ENCODE data around the gene CPN2.

CPN2 gene

DNA sequence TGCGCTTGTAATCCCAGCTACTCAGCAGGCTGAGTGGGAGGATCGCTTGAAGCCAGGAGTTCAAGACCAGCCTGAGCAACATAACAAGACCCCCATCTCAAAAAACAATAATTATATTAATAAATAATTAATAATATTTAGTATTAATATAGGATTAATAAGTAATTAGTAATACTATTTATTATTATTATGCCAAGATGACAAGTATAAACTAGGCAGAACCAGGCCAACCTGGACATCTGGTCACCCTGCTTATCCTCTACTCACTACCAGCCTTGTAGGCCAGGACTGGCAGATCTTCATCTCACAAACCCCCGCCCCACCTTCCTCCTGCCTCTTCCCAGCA, 429 bp downstream of the CPN2 start:
- DNase-seq, result no peak

DNA sequence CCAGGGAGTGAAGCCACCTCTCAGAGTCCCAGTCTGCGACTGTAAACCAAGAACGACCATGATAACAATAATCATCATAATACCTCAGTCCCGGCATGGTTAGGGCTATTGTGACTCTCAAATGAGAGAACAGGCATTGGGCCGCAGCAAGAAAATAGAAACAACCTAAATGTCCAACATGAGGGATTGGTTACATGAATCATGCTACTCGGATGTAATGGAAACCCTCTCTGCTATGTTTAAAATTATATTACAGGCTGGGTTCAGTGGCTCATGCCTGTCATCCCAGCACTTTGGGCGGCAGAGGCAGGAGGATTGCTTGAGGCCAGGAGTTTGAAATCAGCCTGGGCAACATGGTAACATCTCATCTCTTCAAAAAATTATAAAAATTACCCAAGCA, 2.8 kb downstream of the CPN2 start:
- DNase-seq, result no peak

DNA sequence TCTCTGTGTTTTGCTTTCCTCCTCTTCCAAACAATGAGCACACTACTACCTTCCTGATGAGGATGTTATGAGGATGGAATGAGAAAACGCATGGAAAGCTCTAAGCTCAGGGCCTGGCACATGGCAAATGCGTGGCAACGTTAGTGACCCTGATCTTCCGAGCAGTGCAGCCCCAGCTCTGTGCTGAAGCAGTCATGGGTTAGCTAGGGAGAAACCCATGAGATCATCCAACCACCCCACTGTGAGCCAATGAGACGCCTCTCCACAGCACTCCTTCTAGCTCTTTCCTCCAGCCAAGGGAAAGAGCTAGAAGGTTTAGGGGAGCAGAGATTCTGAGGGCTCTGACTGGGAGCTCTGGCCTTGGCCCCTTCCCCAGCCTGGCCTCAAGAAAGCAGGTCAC, 4.5 kb downstream of the CPN2 start:
- no peak for DNase-seq

DNA sequence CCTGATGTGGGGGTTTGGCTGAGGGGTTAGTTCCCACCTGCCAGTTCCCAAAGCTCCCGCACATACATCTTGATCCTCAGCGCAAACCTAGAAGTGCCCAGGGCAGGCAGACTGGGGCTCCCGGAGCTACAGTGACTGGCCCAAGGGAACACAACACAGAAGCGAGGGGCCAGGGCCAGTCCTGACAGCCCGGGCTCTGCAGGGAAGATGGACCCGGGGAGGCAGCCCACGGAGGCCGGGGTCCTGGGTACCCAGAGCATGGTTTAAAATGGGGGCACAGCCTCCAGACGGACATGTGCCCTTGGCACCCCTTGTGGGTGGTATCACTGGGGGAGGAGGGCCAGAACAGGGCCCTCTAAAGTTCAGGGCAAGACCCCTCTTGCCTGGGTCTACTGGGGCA, 5.1 kb downstream of the CPN2 start:
- no peak for DNase-seq

DNA sequence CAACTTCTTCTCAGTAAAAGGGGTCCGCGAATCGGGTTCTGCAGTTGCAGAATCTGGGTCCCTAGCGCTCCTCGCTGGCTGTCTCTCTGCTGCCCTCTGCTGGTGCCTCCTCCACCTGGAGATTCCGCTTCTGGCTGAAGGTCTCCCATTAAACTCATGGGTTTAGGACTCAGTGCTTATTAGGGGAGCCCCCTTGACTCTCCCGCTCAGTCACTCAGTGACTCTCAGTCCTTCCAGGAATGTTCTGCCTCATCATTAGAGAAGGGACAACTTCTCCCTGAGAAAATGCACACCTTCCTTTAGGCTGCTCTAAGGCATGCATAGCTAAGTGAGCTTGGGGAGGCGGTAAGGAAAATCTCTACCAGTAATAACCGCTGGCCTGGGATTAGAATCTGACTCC, 7.1 kb downstream of the CPN2 start:
- peak; percentile 19 for DNase-seq

DNA sequence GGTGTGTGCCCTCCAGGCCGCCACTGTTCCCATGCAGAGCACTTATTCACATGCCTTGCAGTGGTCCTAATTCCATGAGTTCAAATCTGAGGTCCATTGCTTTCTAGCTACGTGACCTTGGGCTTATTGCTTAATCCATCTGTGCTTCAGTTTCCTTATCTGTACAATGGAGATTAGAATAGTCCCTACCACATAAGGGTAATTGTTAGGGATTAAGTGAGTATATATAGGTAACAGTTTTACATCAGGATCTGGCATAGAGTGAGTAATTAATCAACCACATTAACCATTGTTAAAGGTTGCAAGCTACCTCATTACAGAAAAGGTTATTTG, 7.6 kb downstream of the CPN2 start:
- no peak for DNase-seq

DNA sequence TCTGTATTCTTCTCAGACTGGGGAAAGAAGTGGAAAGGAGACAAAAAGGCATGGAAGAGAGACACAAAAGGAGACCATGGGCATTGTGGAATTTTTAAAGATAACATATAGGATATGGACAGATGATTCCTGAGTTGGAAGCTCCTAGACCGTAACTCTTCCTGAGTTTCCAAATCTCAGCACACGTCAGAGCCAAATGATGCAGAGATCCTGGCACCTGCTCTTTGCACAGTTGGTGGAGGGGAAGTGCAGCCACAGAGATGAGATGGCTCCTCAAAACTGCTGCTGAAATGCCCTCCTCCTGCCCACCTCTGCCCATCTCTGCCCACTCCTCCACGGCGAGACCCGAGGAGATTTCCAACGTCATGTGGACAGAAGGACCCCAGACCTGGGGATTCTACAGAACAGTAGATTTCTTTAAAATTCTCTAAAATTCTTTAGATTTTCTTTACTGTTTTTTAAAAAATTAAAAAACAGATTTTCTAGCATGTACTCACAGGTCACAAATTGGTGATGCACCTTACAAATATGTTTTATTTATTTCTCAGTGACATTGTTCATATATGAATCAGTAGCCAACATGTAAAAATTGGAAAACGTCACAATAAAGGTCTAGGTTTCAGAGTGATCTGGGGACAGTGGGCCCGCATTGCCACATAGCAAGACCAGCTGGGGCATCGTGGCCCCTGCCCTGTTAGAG, 8.1 kb downstream of the CPN2 start:
- no peak for DNase-seq

DNA sequence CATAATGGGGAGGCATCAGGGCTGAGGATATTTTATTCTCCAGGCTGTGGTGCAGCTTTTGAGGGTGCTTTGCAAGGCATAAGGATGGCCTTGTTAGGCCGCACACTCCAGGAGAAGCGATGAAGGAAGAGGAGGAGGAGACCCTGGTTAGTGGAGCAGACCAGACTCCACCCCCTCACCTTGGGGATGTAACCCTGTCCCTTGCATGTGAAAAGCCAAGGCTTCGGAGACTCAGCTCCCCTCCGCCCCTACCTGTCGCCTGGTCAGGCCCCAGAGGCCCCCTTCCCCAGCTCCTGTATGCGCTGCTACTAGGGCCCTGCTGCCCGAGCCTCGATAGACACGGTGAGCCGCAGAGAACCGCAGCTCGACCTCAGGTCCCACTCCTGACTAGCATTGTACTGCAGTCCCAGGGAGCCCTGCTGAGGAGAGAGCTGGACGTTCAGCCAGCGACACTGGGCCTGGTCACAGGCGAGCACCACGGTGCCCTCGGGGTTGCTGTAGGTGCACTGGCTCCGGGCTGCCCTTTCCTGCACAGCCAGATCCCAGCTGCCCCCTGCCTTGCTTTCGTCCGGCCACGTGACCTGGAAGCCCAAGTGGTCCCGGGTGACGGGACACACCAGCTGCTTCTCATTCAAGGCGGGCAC, 10.2 kb downstream of the CPN2 start:
- DNase-seq, result no peak

DNA sequence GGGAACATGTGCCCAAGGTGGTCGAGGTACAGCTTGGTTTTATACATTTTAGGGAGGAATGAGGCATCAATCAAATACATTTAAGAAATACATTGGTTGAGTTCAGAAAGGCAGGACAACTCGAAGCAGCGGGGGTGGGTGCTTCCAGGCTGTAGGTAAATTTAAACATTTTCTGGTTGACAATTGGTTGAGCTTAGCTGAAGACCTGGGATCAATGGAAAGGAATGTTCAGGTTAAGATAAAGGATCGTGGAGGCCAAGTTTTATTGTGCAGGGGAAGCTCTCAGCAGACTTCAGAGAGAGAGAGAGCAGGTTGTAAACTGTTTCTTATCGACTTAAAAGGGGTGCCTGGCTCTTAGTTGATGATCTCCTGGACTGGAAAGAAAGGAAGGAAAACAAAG, 11.3 kb downstream of the CPN2 start:
- DNase-seq, result no peak

DNA sequence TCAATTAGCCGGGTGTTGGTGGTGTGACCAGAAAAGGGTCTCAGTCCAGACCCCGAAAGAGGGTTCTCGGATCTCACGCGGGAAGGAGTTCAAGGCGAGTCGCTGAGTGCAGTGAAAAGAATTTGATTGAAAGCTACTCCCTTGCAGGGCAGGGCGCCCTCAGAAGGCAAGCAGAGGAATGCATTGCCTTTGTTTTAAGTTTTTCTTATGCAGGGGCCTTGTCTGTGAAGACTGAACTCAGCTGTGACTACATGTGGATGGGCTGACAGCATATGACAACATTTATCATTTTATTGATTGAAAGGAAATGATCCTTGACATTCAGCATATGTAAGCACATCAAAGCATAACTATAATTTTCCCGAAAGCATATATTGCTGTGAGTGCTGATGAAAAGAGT, 11.8 kb downstream of the CPN2 start:
- no peak for DNase-seq

DNA sequence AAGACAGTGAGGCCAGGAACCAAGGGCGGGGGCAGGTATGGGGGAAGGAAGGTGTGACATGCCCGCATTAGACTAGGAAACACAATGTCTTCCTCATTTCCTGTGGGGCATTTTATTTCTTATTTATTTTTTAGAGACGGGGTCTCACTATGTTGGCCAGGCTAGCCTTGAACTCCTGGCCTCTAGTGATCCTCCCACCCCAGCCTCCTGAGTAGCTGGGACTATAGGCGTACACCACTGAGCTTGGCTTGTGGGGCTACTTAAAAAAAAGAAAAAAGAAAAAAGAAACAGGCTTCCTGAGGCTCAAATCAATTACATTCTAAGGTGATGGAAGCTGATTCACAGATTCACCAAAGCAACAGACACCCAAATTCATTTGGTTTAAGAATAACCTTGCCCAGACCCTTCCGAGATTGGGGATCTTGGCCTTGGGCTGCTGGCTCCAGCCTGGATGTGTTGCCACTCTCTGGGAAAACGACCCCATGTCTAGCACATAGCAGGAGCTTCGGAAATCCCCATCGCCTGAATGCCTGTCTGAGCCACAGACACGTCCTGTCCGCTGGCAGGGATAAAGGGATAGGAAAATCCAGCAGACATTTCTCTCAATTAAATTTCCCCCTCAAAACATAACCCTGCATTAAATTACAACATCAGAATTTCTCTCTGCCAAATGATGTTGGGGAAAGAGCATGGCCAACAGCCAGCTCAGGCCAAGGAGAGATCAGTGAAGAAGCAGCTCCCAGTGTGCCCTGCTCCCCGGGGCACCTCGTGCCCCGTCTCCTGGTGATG, 13.0 kb downstream of the CPN2 start:
- no peak for DNase-seq

DNA sequence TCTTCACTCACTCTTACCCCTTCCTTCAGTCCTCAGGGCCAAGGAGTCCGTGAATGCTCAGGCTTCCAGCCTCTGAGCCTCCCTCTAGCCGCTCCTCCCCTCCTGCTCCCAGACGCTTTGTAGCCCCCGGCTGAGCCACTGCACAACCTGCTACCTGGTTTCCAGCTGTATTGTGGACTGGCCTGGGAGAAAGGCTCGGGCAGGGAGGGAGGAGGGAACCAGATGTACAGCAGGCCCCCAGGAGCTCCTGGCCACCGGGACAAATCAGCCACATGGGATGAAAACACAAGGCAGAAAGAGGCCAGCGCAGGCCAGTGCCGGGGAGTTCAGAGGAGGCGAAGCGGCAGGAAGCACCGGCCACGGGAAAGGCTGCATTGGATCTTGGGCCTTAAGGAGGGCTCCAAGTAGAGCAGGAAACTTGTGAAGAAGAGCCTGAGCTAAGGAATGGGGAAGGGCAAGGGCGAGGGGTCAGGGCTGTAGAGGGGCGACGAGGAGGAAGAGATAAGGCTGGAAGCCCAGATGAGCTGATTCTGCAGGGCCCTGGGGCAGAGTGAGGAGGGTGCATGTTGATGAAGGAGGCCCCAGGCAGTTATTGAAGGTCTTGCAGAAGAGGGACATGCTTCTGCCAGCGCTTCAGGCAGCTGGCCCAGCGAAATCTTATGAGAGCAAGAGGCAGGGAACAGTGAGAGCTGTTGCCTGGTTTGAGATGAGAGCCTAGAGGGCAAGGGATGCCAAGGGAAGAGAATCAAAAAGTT, 14.3 kb downstream of the CPN2 start:
- no peak for DNase-seq

DNA sequence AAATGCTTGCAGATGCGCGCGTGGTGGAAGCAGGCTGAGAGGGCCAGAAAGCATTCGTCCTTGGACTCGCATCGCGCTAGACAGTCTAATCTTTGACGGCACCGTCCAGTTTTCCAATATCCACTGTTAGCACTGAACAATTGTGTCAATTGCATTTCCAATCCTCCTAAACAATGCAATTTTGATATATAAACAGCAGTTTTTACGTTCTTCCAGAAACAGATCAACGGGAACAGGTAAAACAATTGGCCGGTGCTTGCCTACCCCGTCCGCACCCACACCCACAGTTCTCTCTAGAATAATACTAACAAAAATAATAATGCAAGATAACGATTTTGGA, 17.2 kb downstream of the CPN2 start:
- no peak for DNase-seq

DNA sequence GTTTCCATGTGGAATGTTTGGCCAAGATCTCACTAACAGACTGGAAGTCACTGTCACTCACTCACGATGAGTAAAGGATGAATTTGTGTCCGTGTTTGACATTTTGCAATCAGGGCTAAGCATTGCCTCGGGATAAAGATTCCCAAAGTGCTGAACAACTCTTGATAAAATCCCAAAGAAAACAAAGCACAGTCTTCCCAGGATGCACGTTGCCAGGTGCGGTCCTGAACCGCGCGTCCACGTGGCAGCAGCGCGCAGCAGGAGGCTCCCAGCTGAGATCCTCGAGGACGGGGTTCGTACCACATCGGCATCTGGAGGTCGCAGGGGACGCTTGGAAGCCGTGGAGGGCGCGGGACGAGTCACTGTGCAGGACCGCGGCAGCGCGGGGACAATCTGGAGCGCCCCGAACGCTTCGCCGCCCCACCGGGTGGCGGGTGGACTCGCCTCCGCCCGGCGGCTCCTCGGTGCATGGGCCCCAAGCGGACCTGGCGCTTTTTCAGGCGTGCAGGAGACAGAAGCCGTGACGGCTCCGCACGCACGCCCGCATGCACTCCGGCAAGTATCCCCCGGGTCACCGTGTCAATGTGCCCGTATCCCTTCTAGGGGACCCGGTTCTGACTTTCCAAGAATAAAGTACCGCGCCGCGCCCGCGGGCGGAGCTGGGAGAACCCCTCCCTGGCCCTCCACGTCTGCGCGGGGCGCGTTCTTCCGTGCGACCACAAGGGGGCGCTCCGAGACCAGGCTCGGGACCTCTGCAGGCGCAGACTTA, 17.7 kb downstream of the CPN2 start:
- DNase-seq, result no peak

DNA sequence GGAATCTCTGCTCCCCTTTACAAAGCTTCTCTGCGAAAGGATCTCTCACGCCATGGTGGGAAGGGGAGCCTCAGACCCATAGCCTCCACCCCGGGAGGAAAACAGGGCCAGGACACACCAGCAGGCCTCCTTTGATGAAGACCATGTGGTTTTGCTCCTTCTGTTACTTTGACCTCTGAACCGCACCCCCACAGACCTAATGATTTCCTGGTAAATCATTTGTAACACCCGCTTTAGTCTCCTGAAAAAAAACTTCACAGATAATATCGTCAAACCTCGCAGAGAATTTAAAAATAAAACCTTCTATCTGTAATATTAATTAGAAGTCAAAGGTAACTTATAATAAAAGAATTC, 18.3 kb downstream of the CPN2 start:
- DNase-seq, result no peak

DNA sequence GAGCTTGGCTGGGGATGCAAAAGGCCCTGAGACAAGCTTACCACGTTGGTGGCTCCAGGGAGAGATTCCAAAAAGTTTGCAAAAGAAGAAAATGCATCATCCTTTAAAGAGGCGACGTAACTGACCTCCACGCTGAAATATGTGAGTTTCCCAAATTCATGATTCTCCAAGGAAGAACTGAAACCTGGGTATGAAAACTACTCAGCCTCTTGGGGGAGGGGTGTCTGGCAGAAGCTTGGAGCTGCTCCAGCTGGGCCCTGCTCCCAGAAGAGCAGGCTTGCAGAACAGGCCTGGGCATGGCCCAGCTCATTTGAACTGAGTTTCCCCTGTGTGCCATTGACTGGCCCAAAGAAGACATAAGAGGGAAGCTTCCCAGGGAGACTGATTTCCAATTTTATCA, 20.5 kb downstream of the CPN2 start:
- DNase-seq, result no peak

DNA sequence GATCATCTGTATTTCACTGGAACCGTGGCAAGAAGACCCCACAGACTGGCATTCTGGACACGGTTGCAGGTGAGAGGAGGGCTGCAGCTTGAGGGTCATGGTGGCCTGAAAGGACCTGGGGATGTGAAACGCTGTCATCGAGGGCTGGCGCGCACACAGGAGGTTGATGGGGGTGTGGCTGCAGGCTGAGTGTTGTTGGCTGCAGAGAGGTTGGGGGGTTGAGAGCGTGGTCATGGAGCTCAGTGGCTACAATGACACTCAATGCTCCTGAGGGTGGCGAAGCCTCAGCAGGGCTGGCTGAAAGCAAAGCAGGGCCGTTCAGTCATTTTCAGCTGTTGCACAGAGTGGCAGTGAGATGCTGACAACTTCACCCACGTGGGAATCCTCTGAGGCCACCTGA, 21.0 kb downstream of the CPN2 start:
- DNase-seq, result no peak

DNA sequence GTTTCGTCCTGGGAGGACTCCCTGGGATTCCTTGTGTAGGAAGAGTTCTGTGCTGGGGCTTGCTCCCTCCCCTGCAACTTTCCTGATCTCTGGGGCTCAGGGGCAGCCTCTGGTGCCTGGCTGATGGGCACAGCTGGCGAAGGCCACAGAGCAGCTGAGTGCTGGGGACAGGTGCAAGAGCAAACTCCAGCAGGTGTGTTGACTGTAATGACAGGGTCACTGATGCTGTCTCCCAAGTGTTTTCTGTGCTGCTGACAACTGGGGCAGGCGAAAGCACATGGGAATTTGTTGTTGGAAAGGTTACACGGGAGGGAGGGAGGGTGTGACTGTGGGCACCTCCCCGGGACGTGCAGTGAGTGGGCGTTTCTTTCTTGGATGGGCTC, 21.6 kb downstream of the CPN2 start:
- no peak for DNase-seq

DNA sequence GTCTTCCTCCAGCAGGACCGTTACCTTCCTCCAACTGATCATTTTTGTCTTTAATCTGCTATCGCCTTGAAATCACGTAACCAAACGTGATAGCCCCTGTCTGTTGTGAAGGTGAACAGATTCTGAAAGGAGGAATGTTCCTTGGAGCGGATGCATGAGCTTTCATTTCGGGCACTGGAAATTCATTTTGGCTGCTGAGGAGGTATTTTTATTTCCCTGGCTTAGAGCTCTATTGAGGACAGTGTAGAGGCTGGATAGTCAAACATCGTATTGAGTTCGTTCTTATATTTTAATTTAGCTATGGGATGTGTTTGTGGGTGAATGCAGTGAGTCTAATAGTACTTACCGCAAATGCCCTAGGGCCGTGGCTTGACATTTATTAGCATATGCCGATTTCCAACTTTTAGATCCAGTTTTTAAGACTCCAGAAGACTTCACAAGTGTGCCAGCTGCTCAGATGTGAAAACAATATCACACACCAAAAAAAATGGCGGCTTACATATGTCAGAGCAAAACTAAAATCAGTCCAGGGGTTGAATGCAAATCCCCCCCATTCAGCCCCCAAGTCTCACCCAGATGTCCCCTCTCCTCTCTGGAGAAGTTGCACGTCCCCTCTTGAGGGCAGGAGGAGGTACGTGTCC, 22.1 kb downstream of the CPN2 start:
- DNase-seq, result no peak

DNA sequence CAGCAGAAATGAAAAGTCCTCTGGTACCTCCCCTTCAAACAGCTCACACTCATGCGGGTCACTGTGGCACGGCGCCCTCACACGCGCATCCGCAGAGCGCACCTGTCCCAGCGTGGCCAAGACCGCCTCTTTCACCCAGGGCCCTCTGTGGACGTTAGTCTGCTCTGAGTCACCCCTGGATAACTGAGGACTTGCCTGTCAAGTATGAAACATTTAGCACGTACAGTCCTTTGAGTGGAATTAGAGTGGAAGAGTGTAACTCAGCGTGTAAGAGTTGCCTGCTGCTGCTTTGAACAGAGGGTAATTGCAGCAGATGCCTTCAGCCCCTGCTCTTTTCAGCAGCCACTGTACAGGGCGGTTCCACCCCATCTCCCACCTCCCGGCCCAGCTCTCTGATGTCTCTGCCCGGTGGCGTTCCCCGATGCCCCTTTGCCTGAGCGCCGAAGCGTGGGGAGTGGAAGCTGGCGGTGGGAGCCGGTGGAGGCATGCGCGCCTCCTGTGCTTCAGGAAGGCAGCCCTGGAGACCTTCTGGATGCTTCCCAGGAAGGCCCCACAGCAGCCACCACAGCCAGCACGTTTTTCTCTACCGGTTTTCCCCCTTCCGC, 23.0 kb downstream of the CPN2 start:
- no peak for DNase-seq

DNA sequence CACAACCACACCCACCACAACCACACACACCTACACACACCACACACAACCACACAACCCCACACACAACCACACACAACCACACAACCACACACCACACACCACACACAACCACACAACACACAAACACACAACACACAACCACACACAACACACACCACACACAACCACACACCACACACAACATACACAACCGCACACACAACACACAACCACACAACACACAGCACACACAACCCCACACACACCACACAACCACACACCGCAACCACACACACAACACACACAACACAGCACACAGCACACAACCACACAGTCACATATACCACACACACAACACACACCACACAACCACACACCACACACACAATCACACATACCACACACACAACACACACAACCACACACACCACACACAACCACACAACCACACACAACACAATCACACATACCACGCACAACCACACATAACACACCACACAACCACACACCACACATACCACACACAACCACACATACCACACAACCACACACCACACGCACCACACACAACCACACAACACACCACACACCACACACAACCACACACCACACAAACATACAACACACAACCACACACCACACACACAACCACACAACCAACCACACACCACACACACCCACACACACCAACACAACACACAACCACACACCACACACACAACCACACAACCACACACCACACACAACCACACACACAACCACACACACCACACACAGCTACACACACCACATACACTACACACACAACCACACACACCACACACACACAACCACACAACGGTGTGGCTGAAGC, 23.7 kb downstream of the CPN2 start:
- DNase-seq, result no peak

DNA sequence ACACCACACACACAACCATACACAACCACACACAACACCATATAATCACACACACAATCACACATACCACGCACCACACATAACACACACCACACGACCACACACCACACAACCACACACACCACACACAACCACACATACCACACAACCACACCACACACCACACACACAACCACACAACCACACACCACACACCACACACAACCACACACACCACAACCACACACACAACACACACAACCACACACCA, 24.2 kb downstream of the CPN2 start:
- DNase-seq, result no peak
